T-helper 2 cell (primary cell): ENCODE measurements around the gene DPYD.
A peak's percentile ranks its signal among the peaks of the same experiment; 100 is the strongest.
"Not testable (repeated sequence)": the region's sequence is repeated elsewhere in the genome, so short reads cannot be mapped to it uniquely, and the experiment has no call there.

ENCODE experiments used
- DNase-seq, 5 experiments: peaks; one replicate each; pipeline versions ENCODE4 v3.0.0 to v3.0.0-alpha.2; 2012 to 2022

The DPYD gene

DNA sequence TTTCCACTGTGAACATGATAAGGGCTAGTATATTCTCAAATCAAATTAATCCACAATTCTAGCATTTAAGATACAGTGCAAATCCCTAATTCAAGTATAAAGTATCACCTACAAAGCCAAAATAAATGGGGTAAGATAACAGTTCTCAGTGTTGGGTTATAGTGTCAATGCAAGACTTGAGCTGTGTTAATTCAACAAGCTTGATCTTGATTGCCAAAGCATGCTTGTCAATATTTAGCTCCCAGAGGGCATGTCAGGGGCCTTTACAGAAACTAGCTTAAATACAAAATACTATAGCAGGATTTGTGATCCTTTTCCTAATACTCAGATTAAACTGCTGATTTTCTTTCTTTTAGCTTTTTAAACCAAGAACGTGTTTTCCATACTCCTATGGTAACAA lies 658.0 kb downstream of the DPYD start:
- no peak for DNase-seq

DNA sequence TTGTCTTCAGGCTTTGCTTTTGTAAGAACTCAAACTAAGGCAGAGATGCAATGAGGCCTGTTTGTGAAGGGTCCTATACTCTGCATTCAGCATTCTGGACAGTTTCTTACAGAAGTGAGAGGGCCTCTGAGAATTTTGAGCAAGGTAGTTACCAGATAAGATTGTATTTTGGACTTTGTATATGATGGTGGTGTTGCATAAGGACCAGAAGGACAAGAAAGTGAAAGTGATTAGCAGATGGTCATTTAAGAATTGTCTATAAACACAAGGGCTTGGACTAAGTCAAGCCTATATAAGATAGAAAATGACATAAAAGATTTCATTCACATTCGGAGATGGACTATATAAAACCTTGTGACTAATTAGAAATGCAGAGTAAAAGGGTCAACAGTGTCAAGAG lies 662.2 kb downstream of the DPYD start:
- no peak for DNase-seq

DNA sequence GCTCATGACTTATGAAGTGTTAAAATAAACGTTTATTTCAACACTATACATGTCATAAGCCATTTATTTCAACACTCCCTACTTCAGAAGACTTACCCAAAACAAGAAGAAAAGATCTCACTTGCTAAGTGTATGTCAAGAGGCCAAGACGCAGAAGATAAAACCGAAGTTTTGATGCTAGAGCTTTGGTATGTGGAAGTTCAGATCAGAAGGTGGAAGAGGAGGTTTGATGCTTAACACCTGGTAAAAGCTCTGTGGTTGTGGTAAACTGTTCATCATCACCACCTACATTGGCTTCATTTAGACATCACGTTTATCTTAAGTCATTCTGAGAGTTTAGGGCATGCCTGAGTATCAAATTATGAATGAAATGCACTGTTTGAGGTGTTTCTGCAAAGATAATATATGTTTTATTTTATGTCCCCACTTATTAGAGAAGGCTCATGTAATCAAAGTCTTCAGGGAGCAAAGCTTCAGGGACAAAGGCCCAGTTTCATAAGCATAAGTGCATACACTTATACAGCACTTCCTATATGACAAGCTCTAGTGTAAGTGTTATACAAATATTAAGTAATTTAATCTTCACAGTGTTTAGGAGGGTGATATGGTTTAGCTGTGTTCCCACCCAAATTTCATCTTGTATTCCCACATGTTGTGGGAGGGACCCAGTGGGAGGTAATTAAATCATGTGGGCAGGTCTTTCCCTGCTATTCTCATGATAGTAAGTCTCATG lies 665.9 kb downstream of the DPYD start:
- peak in 1 of 5 experiments; percentile 15 for DNase-seq

DNA sequence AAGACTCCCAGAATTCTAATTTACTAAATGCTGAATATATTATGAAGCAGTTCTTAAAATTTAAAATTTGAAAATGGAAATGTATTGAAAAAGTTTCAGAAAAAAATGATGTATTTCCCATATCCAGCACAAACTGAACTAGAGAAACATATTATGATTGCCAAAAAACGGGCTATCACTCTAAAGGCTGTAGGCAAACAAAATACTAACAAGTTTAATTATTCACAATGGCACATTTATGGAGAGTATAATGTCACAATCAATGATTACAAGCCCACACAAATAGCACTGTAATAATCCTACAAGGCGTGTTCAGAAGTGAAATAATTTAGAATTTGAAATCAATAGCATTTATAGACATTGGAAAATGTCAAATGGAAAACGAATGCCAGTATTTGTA lies 667.9 kb downstream of the DPYD start:
- DNase-seq: no peak

DNA sequence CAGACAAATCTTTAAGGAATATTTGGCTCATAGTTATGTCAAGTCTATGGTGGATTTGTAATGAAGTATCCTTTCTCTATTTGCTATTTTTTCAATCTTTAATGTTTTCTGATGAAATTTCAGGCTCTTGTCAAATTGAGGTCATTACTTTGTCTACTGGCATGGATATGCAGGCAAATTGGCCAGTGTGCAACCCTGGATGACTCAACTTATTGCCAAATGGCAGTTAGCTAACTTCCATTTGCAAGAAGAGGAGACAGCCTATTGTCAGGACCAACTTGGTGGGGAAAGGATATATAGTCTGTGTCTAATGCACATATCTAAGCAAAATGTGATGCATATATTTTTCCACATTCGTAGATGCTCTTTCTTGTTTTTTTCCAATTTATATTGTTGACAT lies 668.8 kb downstream of the DPYD start:
- no peak for DNase-seq

DNA sequence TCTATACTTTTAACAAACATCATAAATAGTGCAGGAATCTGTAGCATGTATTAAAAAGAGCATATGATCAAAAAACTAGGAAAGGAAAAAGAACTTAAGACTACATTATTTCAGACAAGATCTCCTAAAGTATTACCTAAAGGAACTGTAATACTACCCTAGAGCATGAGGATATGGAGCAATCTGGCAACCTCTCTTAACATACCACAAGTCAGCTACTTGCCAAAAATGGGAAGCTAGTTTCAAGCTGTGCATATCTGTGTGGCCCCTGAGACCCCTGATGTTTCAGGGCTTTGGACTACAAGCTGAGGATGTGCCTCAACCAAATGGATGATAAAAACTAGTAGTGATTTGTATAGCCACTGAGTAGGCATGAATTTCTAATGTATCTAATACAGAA lies 673.6 kb downstream of the DPYD start:
- DNase-seq: no peak

DNA sequence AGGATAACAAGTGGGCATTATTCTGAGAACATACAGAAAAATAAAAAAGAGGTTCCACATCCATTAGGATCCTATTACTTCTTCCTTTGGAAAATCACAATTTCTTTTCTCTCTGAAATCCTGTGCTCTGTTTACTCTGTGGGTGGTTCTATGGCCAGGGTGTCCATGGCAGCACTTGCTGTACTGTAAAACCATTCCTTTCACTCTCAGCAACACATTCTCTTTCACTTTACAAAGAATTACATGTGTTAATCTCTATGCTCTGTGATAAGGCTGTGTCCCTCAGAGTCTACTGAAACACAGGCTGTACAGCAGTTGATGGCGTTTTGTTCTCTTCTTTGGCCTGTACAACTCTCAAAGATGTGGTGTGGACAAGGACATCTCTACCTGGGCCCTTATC lies 675.2 kb downstream of the DPYD start:
- no peak for DNase-seq

DNA sequence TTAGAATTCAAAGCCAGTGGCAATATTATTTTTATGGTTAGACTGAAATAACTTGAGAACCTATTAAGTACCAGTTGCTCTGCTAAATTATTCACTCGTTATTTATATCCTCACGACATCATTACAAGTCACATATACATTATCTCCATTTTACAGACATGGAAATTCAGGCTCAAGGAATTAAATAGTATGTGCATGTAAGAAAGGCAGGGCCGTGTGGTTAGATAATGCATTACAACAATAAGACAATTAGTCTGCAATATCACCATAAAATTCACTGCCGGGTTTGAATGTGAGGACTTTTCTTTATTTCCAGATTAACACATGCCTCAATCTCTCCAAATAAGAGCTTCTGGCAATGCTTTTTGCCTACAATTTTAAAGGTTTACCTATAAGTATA lies 675.8 kb downstream of the DPYD start:
- no peak for DNase-seq

DNA sequence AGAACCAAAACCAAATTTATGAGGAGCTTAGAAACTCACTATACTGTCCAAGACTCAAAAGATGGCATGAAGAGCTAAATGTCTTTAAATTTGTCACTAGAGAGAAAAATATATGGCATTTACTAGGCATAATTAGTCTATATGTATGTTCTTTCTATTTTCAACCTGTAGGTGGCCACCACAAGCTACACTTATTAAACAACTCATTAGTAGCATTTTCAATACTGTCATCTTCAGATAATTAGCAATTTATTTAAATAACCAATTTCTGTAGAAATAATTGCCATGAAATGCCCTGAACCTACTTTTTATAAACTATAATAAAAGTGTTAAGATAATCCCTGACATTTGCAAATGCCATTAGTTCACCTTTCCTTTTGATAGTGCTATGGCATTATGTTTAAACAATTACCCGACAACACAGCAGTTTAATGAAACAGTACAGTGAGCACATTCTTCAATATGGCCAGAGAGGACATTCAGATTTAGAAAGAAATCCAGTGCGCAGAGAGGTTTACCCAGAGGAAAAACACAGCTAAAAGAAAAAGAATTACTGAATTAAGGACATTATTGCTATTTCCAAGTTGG lies 676.8 kb downstream of the DPYD start:
- no peak for DNase-seq

DNA sequence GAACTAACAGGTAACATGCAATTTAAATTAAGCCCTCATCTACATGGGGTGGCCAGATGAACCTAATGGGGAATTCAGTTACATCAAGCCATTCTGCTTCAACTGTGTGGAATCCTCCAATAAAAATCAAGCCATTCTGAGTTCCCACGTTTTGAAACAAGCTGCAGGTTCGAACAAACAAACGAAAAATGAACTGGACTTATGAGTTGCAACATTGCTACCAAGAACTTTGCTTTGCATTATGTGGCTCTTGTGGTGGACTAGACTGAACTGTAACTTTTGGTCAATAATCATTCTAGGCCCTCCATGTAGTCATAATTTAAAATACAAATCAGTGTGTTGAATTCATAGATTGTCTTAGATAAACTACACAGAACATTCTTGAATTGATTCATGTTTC lies 682.0 kb downstream of the DPYD start:
- no peak for DNase-seq

DNA sequence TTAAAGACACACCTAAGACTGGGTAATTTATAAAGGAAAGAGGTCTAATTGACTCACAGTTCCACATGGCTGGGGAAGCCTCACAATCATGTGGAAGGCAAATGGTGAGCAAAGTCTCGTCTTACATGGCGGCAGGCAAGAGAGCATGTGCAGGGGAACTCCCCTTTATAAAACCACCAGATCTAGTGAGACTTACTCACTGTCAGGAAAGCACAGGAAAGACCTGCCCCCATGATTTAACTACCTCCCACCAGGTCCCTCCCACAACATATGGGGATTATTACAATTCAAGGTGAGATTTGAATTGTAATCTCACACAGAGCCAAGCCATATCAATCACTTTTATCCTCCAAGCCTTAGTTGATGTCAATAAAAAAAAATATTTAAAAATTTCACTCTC lies 689.5 kb downstream of the DPYD start:
- not testable (repeated sequence) for DNase-seq

DNA sequence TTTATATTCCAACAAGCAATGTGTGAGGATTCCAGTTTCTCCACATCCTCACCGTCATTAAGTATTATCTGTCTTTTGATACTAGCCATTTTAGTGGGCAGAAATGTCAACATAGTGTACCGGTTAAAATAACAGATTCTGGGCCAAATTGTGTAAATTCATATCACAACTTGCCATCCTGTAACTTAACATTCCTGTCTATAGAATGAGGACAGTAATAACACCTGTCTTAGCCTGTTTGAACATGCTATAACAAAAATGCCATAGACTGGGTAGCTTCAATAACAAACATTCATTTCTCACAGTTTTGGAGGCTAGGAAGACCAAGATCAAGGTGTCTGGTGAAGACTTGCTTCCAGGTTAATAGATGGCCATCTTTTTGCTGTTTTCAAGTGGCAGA lies 708.2 kb downstream of the DPYD start:
- no peak for DNase-seq

DNA sequence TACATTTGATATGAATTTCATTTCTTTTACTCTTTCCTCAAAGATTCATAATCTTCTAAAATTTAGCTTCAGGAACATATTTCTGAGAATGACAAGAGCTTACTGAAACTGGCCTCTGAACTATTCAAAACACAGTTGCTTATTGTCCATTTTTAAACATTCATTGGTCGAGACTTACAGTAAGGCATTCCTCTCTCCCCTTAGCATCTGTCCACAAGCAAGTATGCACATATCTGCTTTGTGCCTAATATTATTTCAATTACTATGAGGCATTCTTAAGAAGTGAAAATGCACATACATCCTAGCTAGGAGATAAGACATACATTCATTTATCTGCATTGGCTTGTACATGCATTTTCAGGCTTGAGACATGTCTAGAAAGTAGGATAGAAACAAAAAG lies 710.5 kb downstream of the DPYD start:
- DNase-seq: no peak

DNA sequence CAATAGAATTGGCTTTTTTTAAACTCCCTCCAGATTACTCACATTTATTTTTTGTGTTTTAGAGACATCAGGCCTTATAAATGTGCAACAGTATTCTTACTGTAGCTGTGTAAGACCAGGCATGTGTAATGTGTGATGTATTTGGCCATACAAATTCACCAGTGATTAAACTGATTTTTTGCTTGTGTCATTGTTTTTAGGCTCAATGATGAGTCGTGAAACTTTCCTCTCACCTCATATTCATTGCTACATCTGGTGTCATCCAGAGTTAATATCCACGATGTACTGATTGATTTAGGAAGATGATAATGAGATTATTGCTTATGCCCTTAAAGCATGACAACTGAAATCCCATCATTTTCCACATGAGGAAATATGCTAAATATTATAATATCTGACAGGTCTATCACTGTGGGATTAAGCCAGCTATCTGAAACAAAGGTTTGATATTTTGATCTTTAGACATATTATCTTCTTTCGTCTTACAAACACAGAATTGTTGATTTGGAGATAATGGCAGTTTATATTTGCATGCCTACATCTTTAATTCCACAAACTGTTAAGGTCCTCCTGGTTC lies 711.4 kb downstream of the DPYD start:
- DNase-seq: no peak

DNA sequence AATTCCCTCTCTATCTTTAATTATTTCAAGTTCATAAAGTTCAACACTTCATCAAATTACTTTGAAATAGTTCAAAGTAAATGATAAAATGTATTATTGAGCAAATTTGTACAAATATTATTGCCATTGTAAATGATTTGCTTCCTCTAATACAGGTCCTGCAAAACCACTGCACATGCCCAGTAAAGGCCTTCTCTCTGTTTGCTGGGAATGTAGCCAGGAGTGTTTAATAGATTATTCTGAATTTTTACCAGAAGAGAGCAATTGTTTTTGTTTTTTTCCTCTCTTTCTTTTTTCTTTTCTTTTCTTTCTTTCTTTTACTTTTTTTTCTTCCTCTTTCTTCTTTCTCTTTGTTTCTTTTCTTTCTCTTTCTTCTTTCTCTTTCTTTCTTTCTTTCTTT lies 713.0 kb downstream of the DPYD start:
- DNase-seq: no peak

DNA sequence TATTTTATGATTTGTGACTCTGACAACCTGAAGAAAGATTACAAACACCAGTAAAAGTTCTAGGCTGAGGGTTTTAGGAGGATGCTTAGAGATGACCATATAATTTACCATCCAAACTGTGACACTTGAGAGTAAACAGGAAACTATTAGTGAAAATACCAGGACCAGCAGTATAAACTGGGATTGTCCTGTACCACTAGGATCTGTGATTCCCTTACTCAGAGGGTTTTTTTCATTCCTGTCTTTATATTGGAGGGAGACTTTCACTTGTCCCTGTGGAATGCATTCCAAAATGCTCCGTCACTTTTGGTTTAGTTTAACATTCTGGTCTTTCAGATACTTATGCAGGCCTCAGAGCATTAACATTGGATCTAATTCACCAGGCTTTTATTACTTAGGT lies 716.4 kb downstream of the DPYD start:
- no peak for DNase-seq

DNA sequence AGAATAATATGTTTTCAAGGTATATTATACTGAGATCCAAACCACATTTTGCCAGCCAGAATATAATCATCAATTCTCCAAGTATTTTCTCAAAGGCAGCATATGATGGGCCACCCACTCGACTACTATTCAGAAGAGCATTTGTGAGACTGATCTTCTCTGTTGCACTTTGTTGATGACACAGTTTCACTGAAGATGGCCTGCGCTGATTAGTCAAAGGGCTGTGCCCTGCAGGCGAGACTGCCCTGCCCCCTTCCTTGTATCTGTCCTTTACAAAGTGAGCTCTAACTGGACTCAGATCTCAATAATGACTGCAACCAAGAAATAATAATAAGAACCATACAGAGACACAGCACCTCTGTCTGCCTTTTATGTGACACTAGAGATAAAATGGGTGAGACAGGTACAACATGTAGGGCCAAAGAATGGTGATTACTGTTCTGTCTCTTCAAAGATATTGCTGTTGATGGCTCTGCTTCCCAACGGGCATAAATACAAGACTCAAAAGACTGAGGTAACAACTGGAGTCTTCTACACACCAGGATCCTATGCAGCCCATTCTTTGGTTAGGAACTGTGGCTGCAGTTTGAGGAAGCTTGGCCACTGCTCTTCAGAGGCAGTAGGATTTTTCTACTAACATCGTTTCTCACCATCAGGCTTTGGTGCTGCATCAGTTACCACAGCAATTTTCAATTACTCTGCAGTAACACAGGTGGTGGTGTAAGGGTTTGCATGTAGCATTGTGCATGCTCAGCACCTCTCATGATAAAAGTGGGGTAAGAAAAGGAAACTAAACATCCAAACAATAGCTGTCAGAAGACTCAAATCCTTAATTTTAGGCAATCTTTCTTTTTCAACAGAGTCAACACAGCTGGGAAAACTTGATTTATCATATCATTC lies 718.1 kb downstream of the DPYD start:
- no peak for DNase-seq

DNA sequence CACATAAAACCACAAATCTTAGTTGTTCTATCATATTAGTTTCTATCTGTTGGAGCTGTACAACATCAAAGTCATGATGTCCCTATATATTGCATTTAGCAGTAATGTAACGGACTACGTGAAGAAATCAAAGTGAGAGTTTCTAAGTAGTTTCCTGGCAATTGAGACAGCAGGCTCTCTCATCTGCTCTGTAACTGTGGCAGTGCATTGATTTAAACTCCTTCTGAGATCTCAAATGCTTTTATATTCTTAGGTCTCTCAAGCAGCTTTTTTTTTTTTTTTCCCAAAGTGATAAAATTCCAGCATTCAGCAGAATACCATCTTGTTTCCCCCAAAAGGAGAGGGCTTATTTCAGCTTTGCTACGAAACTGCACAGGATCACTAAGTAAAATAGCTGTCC lies 719.2 kb downstream of the DPYD start:
- no peak for DNase-seq

DNA sequence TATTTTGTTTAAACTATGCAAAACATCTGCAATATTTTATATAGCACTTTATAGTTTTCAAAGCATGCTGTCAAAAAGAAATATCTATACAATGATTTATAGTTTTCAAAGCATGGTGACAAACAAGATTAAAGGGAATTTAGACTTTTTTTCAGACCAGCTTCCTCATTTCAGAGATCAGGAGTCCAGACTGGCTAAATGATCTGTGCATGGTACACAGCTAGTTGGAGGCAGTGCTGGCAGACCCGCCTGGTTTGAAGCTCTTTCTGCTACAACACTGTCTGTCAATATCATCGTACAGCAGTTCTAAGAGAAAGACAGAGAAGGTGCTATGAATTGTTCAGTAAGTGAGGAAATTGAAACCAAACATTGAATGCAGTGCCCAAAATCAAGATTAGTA lies 720.2 kb downstream of the DPYD start:
- no peak for DNase-seq

DNA sequence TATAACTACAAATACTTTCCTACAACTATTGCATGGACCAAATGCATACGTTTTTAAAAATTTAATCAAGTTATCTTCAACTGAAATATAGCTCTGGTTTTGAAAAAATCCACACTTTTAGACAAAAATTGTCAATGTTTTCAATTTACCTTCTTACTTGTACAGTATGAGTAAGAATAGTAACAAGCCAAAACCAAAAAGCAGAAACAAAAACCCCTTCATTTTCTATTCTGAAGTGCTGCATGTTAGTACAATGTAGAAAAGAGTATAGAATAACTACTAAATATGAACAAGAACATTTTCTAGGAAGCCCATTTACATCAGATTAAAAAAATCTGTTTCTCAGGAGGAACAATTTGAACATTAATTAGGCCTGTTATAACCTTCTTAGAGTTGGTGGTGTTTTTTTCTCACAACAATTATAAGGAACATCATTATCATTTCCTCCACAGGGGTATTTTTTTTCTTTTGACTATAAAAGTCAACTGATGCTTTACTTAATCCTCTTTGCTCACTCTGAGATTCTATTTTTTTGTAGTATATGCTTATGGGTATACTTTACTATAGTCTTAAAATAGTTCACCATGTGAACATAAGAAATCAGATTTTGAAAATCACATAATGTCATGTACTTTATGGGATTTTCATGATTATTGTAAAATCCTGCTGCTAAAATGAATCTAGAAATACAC lies 723.9 kb downstream of the DPYD start:
- DNase-seq: peak in 1 of 5 experiments; percentile 4

DNA sequence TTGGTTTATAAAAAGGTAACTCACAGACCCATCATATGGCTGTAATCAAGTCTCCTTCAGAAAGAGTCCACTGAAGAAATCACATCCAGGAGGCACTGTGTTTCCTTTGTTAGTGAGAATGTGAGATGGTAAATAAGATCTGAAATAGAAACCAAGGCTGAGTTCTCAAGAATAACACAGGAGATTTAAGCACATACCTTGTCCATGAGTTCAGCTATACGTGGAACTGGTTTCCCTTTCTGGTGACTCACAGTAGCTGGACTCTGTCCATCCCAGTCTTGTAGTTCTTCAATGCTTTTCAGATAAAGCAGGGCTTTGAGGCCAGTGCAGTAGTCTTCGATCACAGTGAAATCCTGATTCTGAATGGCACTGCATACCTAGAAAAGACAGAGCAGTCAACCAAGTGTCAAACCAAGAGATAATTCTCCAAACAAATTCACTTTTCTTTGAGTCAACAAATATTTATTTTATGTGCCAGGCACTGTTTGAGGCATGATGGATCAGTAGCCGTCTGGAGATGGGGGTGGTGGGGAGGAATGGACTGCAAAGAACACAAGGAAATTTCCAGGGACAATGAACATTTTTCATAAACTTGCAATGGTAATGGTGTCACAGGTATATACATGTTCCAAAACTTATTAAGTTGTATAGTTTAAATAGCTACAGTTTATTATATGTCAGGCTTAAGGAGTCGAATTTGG lies 727.8 kb downstream of the DPYD start:
- DNase-seq: peak in 1 of 5 experiments; percentile 7

DNA sequence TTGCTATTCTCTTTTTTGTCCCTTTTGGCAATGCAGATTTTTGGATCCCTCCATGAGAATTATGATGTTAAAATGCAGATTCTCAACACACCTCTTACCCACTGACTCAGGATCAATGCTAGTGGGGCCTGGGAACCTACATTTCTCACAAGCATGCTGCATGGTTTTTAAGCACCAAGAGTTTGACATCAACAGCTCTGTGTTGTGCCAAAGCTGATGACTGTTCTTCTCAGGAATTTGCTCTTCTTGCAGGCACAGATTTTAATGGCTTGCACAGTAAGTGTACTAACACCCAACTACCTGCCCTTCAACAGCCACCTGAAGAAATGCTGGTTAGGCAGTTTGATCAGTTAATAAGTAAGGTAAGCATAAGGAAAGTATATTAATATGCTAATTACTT lies 730.5 kb downstream of the DPYD start:
- no peak for DNase-seq
